Brain microvascular endothelial cell (primary cell): Measurements from ENCODE around the gene TMEM207.
A peak's percentile ranks its signal among the peaks of the same experiment; 100 is the strongest.
"Not testable (repeated sequence)": the region's sequence is repeated elsewhere in the genome, so short reads cannot be mapped to it uniquely, and the experiment has no call there.

Experiments
- DNase-seq: peaks from one replicate; pipeline ENCODE4 v3.0.0-alpha.2; 2020
- H3K27ac ChIP-seq: fragments of 250-450 bp; sonication (Bioruptor Pico); 2 replicates; pipeline ENCODE4 v1.5.1; 2020; ENCODE audit warnings: mild to moderate bottlenecking, moderate library complexity
- H3K27me3 ChIP-seq: fragments of 250-450 bp; sonication (Bioruptor Pico); replicated peaks from 2 replicates; pipeline ENCODE4 v1.5.1; 2020; ENCODE audit warnings: mild to moderate bottlenecking
- H3K36me3 ChIP-seq: fragments of 250-450 bp; sonication (Bioruptor Pico); replicated peaks from 2 replicates; pipeline ENCODE4 v1.5.1; 2020; ENCODE audit warnings: mild to moderate bottlenecking
- H3K4me3 ChIP-seq: 2 replicates; pipeline ENCODE4 v1.5.1; 2011; ENCODE audit warnings: low read depth, mild to moderate bottlenecking, control low read depth, low read length, moderate library complexity
- CTCF ChIP-seq: IDR thresholded peaks from 2 replicates; pipeline ENCODE4 v1.5.1; 2011; ENCODE audit warnings: low read depth, mild to moderate bottlenecking, moderate library complexity, low read length, control low read depth, inconsistent platforms; ENCODE audit errors: missing control alignments
- in situ Hi-C: cut with HindIII; loops from 2 replicates; pipeline ENCODE4 v1.10.0; 2017; ENCODE audit warnings: low sequenced_read_pairs, low pct_ligation_motif_present

TMEM207 gene

GRCh38 chr3:190486533-190486864 is 36.8 kb upstream of the TMEM207 start:
- in situ Hi-C loops, result no loop called here
- DNase-seq, result no peak
- no peak for TF ChIP-seq CTCF
- no peaks in the 10 kb centered on the region for H3K36me3 ChIP-seq
- H3K27ac ChIP-seq, result no peak overlapping the region
- H3K4me3 ChIP-seq, result no peak overlapping the region
- H3K27me3 ChIP-seq, result no peaks in the 10 kb centered on the region

GRCh38 chr3:190485830-190486532 is 36.3 kb upstream of the TMEM207 start:
- no peak for DNase-seq
- Histone ChIP-seq H3K36me3 (no peaks in the 10 kb centered on the region), H3K27me3 (no peaks in the 10 kb centered on the region), H3K27ac (no peak overlapping the region), H3K4me3 (no peak overlapping the region)
- in situ Hi-C loops, result no loop called here
- TF ChIP-seq CTCF, result no peak

- peak; percentile 3 for TF ChIP-seq CTCF
- Histone ChIP-seq H3K27ac (no peak overlapping the region), H3K27me3 (no peaks in the 10 kb centered on the region), H3K36me3 (no peaks in the 10 kb centered on the region), H3K4me3 (no peak overlapping the region)
- no peak for DNase-seq
- in situ Hi-C loops, result no loop called here
Observed at GRCh38 chr3:190481779-190482178, 32.1 kb upstream of the TMEM207 start.

- H3K27ac ChIP-seq, H3K4me3 ChIP-seq, DNase-seq, H3K27me3 ChIP-seq, in situ Hi-C loops, H3K36me3 ChIP-seq: not testable (repeated sequence)
Observed at GRCh38 chr3:190473261-190473660, 23.6 kb upstream of the TMEM207 start.

- in situ Hi-C loops, result no loop called here
- no peak overlapping the region for H3K27ac ChIP-seq
- no peak for DNase-seq
- no peaks in the 10 kb centered on the region for H3K36me3 ChIP-seq
- no peaks in the 10 kb centered on the region for H3K27me3 ChIP-seq
- no peak overlapping the region for H3K4me3 ChIP-seq
- no peak for TF ChIP-seq CTCF
Observed at GRCh38 chr3:190467922-190468321, 18.2 kb upstream of the TMEM207 start.

- H3K4me3 ChIP-seq, result no peak overlapping the region
- no peak for TF ChIP-seq CTCF
- in situ Hi-C loops, result no loop called here
- DNase-seq, result no peak
- no peak overlapping the region for H3K27ac ChIP-seq
- no peaks in the 10 kb centered on the region for H3K36me3 ChIP-seq
- H3K27me3 ChIP-seq, result no peaks in the 10 kb centered on the region
Observed at GRCh38 chr3:190458040-190458439, 8.3 kb upstream of the TMEM207 start.
